NCI-H2227 (cell line): ENCODE data around the gene CFLAR.

Experiments
- DNase-seq: peaks from one replicate; lab custom pipeline; 2025; ENCODE audit not compliant: unreplicated experiment; lab: John Stamatoyannopoulos, UW

Gene CFLAR

DNA sequence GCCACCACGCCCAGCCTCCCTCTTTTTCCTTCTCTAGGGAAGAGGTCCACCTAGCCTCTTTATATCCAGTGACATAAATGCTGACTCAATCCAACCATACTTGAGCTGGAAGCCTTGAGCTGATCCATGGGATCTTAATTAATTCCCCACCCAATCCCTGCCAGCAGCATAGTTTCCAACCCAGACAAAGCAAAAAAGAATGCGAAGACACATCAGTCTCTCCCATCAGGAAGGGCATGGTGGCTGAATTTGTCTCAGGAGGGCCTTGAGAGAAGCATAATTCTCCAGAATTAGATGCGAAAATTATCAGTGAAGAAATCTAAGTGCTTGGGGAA lies 89.5 kb downstream of the CFLAR start:
- DNase-seq = no peak

DNA sequence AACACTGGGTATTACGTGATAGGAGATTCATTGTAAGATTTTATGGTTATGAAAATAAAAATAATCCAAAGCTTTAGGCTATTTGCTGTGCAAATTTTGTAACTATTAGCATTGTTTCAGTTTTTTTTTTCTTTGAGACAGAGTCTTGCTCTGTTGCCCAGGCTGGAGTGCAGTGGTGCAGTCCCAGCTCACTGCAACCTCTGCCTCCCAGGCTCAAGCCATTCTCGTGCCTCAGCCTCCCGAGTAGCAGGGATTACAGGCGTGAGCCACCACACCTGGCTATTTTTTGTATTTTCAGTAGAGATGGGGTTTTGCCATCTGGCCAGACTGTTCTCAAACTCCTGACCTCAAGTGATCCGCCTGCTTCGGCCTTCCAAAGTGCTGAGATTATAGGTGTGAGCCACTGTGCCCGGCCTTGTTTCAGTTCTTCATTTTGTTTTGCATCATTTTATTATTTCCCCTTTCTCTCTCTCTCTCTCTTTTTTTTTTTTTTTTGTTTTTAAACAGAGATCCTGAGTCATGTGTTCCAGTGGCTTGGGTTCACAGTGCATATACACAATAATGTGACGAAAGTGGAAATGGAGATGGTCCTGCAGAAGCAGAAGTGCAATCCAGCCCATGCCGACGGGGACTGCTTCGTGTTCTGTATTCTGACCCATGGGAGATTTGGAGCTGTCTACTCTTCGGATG lies 92.7 kb downstream of the CFLAR start:
- DNase-seq = no peak

DNA sequence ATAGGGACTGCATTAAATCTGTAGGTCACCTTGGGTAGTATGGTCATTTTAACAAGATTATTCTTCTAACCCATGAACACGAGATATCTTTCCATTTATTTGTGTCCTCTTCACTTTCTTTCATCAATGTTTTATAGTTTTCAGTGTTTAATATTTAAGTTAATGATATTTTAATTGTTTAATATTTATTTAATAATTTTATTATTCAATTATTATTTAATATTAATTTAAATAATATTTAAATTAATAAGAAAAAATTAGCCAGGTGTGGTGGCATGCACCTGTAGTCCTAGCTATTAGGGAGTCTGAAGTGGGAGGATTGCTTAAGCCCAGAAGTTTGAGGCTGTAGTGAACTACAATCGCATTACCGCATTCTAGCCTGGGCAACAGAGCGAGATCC lies 100.0 kb downstream of the CFLAR start:
- DNase-seq = no peak

DNA sequence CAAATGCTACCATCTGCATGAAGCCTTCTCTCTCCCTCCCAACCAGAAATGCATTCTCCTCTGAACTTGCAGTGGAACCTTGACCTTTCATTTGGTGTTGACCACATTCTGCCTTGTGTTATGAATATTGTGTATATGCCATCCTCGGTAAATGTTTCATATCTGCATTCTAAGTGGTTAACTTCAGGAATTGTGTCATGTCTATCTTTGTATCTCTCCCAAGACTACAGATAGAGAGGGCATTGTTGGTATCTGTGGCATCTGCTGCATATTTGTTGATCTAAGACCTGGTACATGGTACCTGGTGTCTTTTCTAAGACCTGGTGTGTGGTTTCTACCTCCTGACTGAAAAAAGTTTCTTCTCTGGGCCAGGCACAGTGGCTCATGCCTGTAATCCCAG lies 101.0 kb downstream of the CFLAR start:
- DNase-seq = no peak

DNA sequence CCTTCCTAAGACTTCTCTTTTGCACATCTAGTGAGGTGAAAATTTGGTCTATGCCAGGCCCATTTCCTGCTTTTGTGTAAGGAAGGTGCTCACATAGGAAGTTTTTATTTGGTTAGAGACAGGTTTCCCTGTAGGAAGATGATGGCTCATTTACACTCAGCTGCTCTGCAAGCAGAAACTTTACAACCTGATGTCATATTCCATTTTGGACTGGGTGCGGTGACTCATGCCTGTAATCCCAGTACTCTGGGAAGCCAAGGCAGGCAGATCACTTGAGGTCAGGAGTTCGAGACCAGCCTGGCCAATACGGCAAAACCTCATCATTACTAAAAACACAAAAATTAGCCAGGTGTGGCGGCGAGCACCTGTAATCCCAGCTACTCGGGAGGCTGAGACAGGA lies 102.8 kb downstream of the CFLAR start:
- no peak for DNase-seq

DNA sequence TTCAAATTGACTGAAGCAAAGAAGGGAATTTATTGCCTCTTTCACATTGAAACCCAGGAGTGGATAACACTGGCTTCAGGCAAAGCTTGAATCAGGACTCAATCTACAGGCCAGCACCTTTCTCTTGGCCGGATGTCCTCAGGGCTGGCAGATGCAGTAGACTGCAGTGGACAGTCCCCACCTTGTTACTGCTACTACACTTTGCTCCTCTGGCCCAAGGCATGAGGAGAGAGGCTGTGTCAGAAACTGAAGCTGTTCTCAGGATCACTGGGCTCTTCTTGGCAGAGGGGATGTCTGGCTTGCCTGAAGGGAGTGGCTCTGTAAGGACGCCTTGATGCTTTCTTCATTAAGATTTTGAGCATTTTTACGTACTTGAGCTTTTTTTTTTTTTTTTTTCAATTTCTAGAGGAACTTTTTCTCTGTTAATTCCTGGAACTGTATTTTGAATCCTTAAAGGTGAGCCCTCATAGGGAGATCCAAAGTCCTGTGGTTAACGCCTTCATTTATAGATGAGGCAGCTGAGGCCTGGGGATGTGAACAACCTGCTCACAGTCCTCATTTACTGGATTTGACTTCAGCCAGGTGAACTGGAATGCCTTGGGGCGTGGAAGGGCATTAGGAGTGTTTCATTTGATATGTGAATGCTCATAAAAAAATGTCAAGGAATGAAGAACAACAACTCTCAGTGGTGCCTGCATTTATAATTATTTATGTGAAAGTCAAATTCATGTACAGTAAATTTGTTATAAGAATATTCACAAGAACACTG lies 103.5 kb downstream of the CFLAR start:
- DNase-seq = no peak

DNA sequence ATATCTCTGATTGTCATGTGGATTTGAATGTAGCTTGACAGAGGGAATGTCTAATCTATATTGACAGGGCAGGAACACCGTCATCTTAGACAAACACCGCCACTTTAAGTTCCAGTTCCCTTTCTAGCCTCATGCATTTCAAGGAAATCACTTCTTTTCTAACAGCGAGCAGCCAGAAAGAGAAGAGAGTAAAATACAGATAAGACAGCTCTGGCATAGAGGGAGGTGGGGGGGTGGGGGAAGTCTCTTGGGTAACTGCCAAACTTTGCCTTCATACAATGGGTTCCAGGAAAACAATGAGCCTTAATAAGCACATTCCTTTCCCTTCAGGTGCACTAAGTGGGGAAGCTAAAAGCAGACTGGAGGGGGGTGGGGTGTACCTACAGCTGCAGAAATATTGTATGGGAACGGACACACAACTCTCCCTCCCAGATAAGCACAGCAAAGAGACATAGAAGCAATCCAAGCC lies 104.2 kb downstream of the CFLAR start:
- DNase-seq = peak; percentile 62

DNA sequence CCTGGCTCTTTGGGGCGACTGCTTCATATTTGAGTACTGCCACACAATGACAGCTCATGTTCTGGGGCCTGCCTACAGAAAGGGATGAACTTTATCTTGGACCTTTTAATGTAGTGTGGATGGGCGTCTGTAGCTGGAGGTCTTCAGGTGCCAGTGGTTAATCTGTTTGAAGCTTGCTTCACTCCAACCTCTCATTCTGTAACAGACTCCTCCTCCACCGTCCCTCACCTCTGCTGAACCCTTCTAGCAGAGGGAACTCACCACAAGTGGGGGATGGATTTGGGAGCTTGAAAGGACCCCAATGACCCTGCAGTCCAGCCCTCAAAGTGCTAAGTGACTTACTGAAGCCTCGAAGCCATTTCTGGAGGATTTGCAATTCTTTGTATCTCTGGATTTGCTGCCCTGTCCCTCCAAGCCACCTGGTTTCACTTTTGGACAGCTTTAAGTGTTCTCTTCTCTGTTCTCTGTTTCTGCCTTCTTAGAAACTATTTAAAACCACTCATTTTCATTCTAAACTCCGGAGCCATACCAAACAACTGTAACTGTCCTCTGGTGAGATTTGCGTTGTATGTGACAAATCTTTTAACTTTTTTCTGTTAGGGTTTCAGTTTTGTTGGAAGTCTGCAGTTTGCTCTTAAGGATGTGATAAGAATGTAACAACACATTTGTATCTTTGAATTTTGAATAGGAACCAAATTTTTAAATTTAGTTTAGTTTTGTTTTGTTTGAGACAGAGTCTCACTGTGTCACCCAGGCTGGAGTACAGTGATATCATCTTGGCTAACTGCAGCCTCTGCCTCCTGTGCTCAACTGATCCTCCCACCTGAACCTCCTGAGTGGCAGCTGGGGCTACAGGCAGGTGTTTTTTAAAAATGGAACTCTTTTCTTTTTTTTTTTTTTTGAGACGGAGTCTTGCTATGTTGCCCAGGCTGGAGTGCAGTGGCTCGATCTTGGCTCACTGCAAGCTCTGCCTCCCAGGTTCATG lies 107.4 kb downstream of the CFLAR start:
- DNase-seq = no peak
